Ishikawa (cell line): ENCODE results near the gene TMEM120B.

Experiments used
- CEBPB ChIP-seq: IDR thresholded peaks from 2 replicates; pipeline ENCODE4 v1.6.1; 2012
- EGR1 ChIP-seq: IDR thresholded peaks from 2 replicates; pipeline ENCODE4 v1.6.1; 2012
- EP300 ChIP-seq: IDR thresholded peaks from 2 replicates; pipeline ENCODE4 v1.6.1; 2012; ENCODE audit warnings: borderline replicate concordance
- MAX ChIP-seq: IDR thresholded peaks from 2 replicates; pipeline ENCODE4 v1.6.1; 2012
- NFIC ChIP-seq: IDR thresholded peaks from 2 replicates; pipeline ENCODE4 v1.6.1; 2012
- RAD21 ChIP-seq: IDR thresholded peaks from 2 replicates; pipeline ENCODE4 v1.6.1; 2012; ENCODE audit warnings: low read depth
- REST ChIP-seq: IDR thresholded peaks from 2 replicates; pipeline ENCODE4 v1.6.1; 2012; ENCODE audit warnings: low read depth, mild to moderate bottlenecking
- TAF1 ChIP-seq: IDR thresholded peaks from 2 replicates; pipeline ENCODE4 v1.6.1; 2012; ENCODE audit warnings: low read depth, mild to moderate bottlenecking
- TEAD4 ChIP-seq: IDR thresholded peaks from 2 replicates; pipeline ENCODE4 v1.6.1; 2012
- YY1 ChIP-seq: IDR thresholded peaks from 2 replicates; pipeline ENCODE4 v1.6.1; 2012; ENCODE audit warnings: low read depth
- ZBTB7A ChIP-seq: IDR thresholded peaks from 2 replicates; pipeline ENCODE4 v1.6.1; 2012; ENCODE audit warnings: low read depth

DNA sequence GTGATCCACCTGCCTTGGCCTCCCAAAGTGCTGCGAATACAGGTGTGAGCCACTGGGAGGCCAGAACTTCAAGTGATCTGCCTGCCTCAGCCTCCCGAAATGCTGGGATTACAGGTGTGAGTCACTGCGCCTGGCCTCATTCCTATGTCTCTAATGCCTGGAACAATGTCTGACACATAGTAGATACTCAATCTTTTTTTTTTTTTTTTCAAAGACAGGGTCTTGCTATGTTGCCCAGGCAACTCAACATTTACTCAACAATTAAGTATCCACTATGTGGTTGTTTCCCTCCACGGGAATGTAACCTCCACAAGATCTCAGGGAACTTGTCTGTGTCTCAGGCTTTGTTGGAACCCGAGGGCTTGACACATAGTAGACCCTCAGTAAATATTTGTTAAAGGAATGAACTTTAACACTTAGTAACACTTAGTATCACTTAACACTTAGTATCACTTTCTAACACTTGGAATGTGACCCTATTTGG, 3.0 kb upstream of the TMEM120B start:
- TF ChIP-seq TAF1 (no peak), EP300 (no peak), ZBTB7A (no peak), MAX (no peak), CEBPB (no peak), RAD21 (no peak), EGR1 (no peak), REST (no peak), TEAD4 (no peak), NFIC (no peak), YY1 (no peak)
